Activated CD8-positive, alpha-beta T cell treated with anti-CD3 and anti-CD28 coated beads for 36 hours (primary cell): ENCODE measurements around the gene ABCA12. TPM values are rescaled to one million over a fixed set of nuclear protein-coding genes. Genes with fewer than 3 reads are reported as not detected.

Experiments used
- ATAC-seq: fragments of 200-7000 bp; cut with Tn5 transposase; one replicate; pipeline ENCODE4 v1.10.0; 2021; ENCODE audit warnings: mild to moderate bottlenecking, moderate library complexity
- CTCF ChIA-PET: fragments of 350-600 bp; sonication (Branson Sonifier 250); formaldehyde crosslinking; loops from one replicate; lab custom pipeline; 2021; ENCODE audit warnings: antibody characterized with exemption; lab: Charles Lee
- POLR2A ChIA-PET: fragments of 350-600 bp; sonication (Branson Sonifier 250); formaldehyde crosslinking; loops from one replicate; lab custom pipeline; 2021; ENCODE audit warnings: antibody characterized with exemption; lab: Charles Lee
- DNase-seq: peaks from one replicate; pipeline ENCODE4 v3.0.0-alpha.2; 2020
- H3K27ac Mint-ChIP-seq: one replicate; pipeline ENCODE4 v1.8.0; 2021; ENCODE audit warnings: mild to moderate bottlenecking, mixed read lengths
- H3K27me3 Mint-ChIP-seq: one replicate; pipeline ENCODE4 v1.8.0; 2021; ENCODE audit warnings: mixed read lengths
- H3K36me3 Mint-ChIP-seq: one replicate; pipeline ENCODE4 v1.8.0; 2021; ENCODE audit warnings: low read depth, mixed read lengths
- H3K4me1 Mint-ChIP-seq: one replicate; pipeline ENCODE4 v1.8.0; 2021; ENCODE audit warnings: low read depth, mixed read lengths
- H3K4me3 Mint-ChIP-seq: one replicate; pipeline ENCODE4 v1.8.0; 2021; ENCODE audit warnings: mild to moderate bottlenecking, moderate library complexity, mixed read lengths
- H3K9me3 Mint-ChIP-seq: one replicate; pipeline ENCODE4 v1.8.0; 2021; ENCODE audit warnings: mixed read lengths
- intact Hi-C: fragments of 100-400 bp; cut with micrococcal nuclease; formaldehyde crosslinking; loops from one replicate; pipeline ENCODE4 v1.10.0; 2022
- total RNA-seq, 2 experiments: library from RNA; stranded (reverse); gene quantifications; one replicate each; pipeline ENCODE4 v1.2.3, GENCODE V29; 2021
- TF ChIP-seq, protein P1 (sequence below): fragments of 200-600 bp; IDR thresholded peaks from one replicate; pipeline ENCODE4 v1.8.0; 2022; ENCODE audit warnings: antibody characterized with exemption, mild to moderate bottlenecking

The ABCA12 gene
- total RNA-seq, 2 experiments from 2014 or later, result not detected

- H3K4me1 Mint-ChIP-seq, result no peaks in the 10 kb centered on the region
- H3K4me3 Mint-ChIP-seq, result no peak overlapping the region
- ATAC-seq (no peak), DNase-seq (no peak)
- intact Hi-C loops, result no loop called here
- H3K27ac Mint-ChIP-seq, result no peak overlapping the region
- TF ChIP-seq, protein P1, sequence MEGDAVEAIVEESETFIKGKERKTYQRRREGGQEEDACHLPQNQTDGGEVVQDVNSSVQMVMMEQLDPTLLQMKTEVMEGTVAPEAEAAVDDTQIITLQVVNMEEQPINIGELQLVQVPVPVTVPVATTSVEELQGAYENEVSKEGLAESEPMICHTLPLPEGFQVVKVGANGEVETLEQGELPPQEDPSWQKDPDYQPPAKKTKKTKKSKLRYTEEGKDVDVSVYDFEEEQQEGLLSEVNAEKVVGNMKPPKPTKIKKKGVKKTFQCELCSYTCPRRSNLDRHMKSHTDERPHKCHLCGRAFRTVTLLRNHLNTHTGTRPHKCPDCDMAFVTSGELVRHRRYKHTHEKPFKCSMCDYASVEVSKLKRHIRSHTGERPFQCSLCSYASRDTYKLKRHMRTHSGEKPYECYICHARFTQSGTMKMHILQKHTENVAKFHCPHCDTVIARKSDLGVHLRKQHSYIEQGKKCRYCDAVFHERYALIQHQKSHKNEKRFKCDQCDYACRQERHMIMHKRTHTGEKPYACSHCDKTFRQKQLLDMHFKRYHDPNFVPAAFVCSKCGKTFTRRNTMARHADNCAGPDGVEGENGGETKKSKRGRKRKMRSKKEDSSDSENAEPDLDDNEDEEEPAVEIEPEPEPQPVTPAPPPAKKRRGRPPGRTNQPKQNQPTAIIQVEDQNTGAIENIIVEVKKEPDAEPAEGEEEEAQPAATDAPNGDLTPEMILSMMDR, result no peak
- H3K27me3 Mint-ChIP-seq, result no peaks in the 10 kb centered on the region
- H3K9me3 Mint-ChIP-seq, result no peaks in the 10 kb centered on the region
- no peaks in the 10 kb centered on the region for H3K36me3 Mint-ChIP-seq
- POLR2A ChIA-PET, result no interaction called here
- CTCF ChIA-PET, result interaction anchor here (0.8 kb wide), 1 partner anchor 22 kb away, joined by 3 read pairs; no protein-coding TSS in a partner anchor
These were observed 11.5 kb upstream of the ABCA12 start for GRCh38 chr2:215149894-215150293.

- ChIA-PET POLR2A (no interaction called here), CTCF (no interaction called here)
- no peak overlapping the region for H3K4me3 Mint-ChIP-seq
- no peaks in the 10 kb centered on the region for H3K36me3 Mint-ChIP-seq
- no peaks in the 10 kb centered on the region for H3K4me1 Mint-ChIP-seq
- no peaks in the 10 kb centered on the region for H3K27me3 Mint-ChIP-seq
- no peak overlapping the region for H3K27ac Mint-ChIP-seq
- ATAC-seq (no peak), DNase-seq (no peak)
- no peaks in the 10 kb centered on the region for H3K9me3 Mint-ChIP-seq
- TF ChIP-seq, protein P1, result no peak
- intact Hi-C loops, result no loop called here
These were observed 11.1 kb upstream of the ABCA12 start for GRCh38 chr2:215149486-215149885.

GRCh38 chr2:215149060-215149459, 10.6 kb upstream of the ABCA12 start:
- H3K27me3 Mint-ChIP-seq, result no peaks in the 10 kb centered on the region
- TF ChIP-seq, protein P1, result no peak
- DNase-seq (no peak), ATAC-seq (no peak)
- no peak overlapping the region for H3K27ac Mint-ChIP-seq
- H3K4me3 Mint-ChIP-seq, result no peak overlapping the region
- H3K9me3 Mint-ChIP-seq, result no peaks in the 10 kb centered on the region
- POLR2A ChIA-PET, result no interaction called here
- CTCF ChIA-PET, result no interaction called here
- intact Hi-C loops, result no loop called here
- H3K36me3 Mint-ChIP-seq, result no peaks in the 10 kb centered on the region
- H3K4me1 Mint-ChIP-seq, result no peaks in the 10 kb centered on the region

GRCh38 chr2:215145611-215146010, 7.2 kb upstream of the ABCA12 start:
- CTCF ChIA-PET, result no interaction called here
- POLR2A ChIA-PET, result no interaction called here
- DNase-seq (no peak), ATAC-seq (no peak)
- intact Hi-C loops, result no loop called here
- Mint-ChIP-seq H3K9me3 (no peaks in the 10 kb centered on the region), H3K4me1 (no peaks in the 10 kb centered on the region), H3K27me3 (peaks cover 5% of the 10 kb centered on the region), H3K27ac (no peak overlapping the region), H3K4me3 (no peak overlapping the region), H3K36me3 (no peaks in the 10 kb centered on the region)
- TF ChIP-seq, protein P1, result no peak

DNA sequence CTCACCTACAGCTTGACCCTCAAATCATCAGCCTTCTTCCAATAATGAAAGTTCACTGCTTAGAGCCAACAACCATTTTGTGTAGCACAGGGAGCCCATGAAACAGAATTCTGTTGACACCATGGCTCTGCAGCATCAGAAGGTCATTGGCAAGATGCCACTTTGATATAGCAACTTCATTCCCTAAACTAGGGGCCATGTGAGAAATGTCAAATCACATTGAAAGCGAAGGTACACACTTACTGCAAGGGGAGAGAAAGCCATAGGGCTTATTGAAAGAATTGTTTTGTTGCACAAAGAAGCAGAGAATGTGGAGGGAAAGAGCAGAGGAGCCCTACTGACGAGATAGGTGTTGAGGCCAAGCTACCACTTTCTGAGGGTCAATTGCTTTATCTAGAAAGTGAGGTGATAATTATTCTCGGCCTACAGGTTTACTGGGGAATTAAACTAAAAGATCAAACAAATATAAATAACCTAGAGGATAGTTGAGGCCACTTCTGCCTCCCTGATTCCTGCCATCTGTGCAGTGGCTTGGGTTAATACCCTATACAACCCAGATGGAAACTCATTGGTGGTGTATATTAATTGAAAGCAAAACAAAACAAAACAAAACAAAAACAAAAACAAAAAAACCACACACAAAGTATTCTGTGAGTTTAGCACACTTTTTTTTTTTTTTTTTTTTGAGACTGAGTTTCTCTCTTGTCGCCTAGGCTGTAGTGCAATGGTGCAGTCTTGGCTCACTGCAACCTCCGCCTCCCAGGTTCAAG, 5.9 kb upstream of the ABCA12 start:
- TF ChIP-seq, protein P1, result no peak
- no peak for ATAC-seq
- H3K4me1 Mint-ChIP-seq, result no peaks in the 10 kb centered on the region
- POLR2A ChIA-PET, result no interaction called here
- H3K27me3 Mint-ChIP-seq, result peaks cover 6% of the 10 kb centered on the region
- no peak for DNase-seq
- intact Hi-C loops, result no loop called here
- CTCF ChIA-PET, result no interaction called here
- no peak overlapping the region for H3K4me3 Mint-ChIP-seq
- H3K9me3 Mint-ChIP-seq, result no peaks in the 10 kb centered on the region
- no peak overlapping the region for H3K27ac Mint-ChIP-seq
- no peaks in the 10 kb centered on the region for H3K36me3 Mint-ChIP-seq
